ENCODE data around the gene FAM9A. TPM values are rescaled to one million over a fixed set of nuclear protein-coding genes. Genes with fewer than 3 reads are reported as not detected.

The FAM9A gene
- total and polyA plus RNA-seq, 2 of the 4 experiments (the other 2 are of a cell fraction) = not detected

GRCh38 chrX:8850478-8850877, 49.3 kb upstream of the FAM9A start:
- no peak overlapping the region for H3K4me2 ChIP-seq (ENCODE audit: low read depth, low read length)
- no TSS peak for BruUV-seq (replicated peaks)
- H2BK20ac ChIP-seq (ENCODE audit: low read depth, low read length) = no peak overlapping the region
- TF ChIP-seq SMC3 (IDR thresholded peaks at IDR 0.05; ENCODE audit: low read depth, low read length) (no peak), MXI1 (IDR thresholded peaks at IDR 0.05; ENCODE audit: borderline replicate concordance, low read depth, low read length) (no peak), MAFK (IDR thresholded peaks at IDR 0.05; ENCODE audit: low read depth, low read length) (no peak), POLR2A (IDR thresholded peaks at IDR 0.05; ENCODE audit: low read depth, low read length) (no peak), CTCF (conservative IDR thresholded peaks at IDR 0.05; ENCODE audit: low read depth, low read length) (no peak), BHLHE40 (IDR thresholded peaks at IDR 0.05; ENCODE audit: low read depth, low read length) (no peak), RAD21 (IDR thresholded peaks at IDR 0.05; ENCODE audit: low read length) (no peak), USF2 (IDR thresholded peaks at IDR 0.05; ENCODE audit: low read depth, low read length) (no peak), CEBPB (IDR thresholded peaks at IDR 0.05; ENCODE audit: low read depth, low read length) (no peak), NFE2L2 (IDR thresholded peaks at IDR 0.05; ENCODE audit: low read depth, low read length) (no peak), ELK1 (IDR thresholded peaks at IDR 0.05; ENCODE audit: borderline replicate concordance, low read depth, low read length) (no peak), RFX5 (IDR thresholded peaks at IDR 0.05; ENCODE audit: low read depth, low read length) (no peak), MAZ (IDR thresholded peaks at IDR 0.05; ENCODE audit: borderline replicate concordance, low read depth, low read length) (no peak), RCOR1 (IDR thresholded peaks at IDR 0.05; ENCODE audit: insufficient replicate concordance, low read length) (no peak), FOS (IDR thresholded peaks at IDR 0.05; ENCODE audit: low read depth, low read length) (no peak), CHD1 (IDR thresholded peaks at IDR 0.05; ENCODE audit: low read depth, low read length) (no peak)
- no peak overlapping the region for H2BK15ac ChIP-seq (ENCODE audit: low read depth, low read length)
- H4K20me1 ChIP-seq (ENCODE audit: insufficient read depth, low read length) = no peaks in the 10 kb centered on the region
- no peaks in the 10 kb centered on the region for H3K36me3 ChIP-seq (ENCODE audit: control insufficient read depth, insufficient read depth, low read length)
- ATAC-seq (ENCODE audit: low read depth) (no peak), DNase-seq (no peak)
- no peak overlapping the region for H3K4ac ChIP-seq (ENCODE audit: low read depth, low read length)
- H3K56ac ChIP-seq (ENCODE audit: extremely low read depth, insufficient read depth, low read length) = no peak overlapping the region
- WGBS, 2 experiments (ENCODE audit: extremely low coverage in 2 of 2, insufficient read length in 1 of 2) = no CpG with 5 or more reads among the region's 6 CpGs
- H4K5ac ChIP-seq (ENCODE audit: low read depth, low read length) = no peak overlapping the region
- no peak overlapping the region for H3K23ac ChIP-seq (ENCODE audit: low read depth, low read length)
- peak overlapping the region; percentile 54; the same call in 1 of the 2 replicates for H3K14ac ChIP-seq (replicated peaks; ENCODE audit: low read depth, low read length)
- H2BK120ac ChIP-seq (ENCODE audit: low read depth, low read length) = peak overlapping the region; percentile 37; the same call in 1 of the 2 replicates
- H2BK5ac ChIP-seq (ENCODE audit: low read depth, low read length, poor library complexity, severe bottlenecking) = no peak overlapping the region
- no peaks in the 10 kb centered on the region for H3K27me3 ChIP-seq (ENCODE audit: control insufficient read depth, insufficient read depth, low read length)
- no peaks in the 10 kb centered on the region for H3K79me1 ChIP-seq (ENCODE audit: low read depth in 1 of 2, low read length in 2 of 2)
- dilution Hi-C loops (cut with HindIII; ENCODE audit: low sequenced_read_pairs, unreplicated experiment) = no loop called here
- no peak overlapping the region; a peak in 1 of 4 replicates for H4K8ac ChIP-seq (ENCODE audit: low read depth in 2 of 2, low read length in 2 of 2)
- ChIA-PET CTCF (no interaction called here), POLR2A (ENCODE audit: unreplicated experiment) (no interaction called here)
- H2AK9ac ChIP-seq (replicated peaks; ENCODE audit: low read depth, low read length, poor library complexity) = no peak overlapping the region
- in situ Hi-C loops (cut with MboI; ENCODE audit: low sequenced_read_pairs) = no loop called here
- intact Hi-C loops (cut with micrococcal nuclease) = no loop called here
- H3K27ac ChIP-seq (ENCODE audit: insufficient read depth, low read length) = no peak overlapping the region
- H2AFZ ChIP-seq (replicated peaks; ENCODE audit: low read length, poor library complexity) = no peak overlapping the region
- no peak overlapping the region for H2AK5ac ChIP-seq (ENCODE audit: low read depth, low read length)
- H3K9me1 ChIP-seq (ENCODE audit: insufficient read depth, low read length) = 0 out of 2 replicates have a peak, but pooled peaks cover 1% of the 10 kb centered on the region
- no peak overlapping the region for H3K9ac ChIP-seq (ENCODE audit: low read depth, low read length)
- no peak overlapping the region for H3K18ac ChIP-seq (ENCODE audit: low read depth, low read length)
- H3K4me1 ChIP-seq (ENCODE audit: control insufficient read depth, insufficient read depth, low read length) = peaks cover 8% of the 10 kb centered on the region
- no peaks in the 10 kb centered on the region for H3K9me3 ChIP-seq (ENCODE audit: control insufficient read depth, insufficient read depth, low read length)
- no peak overlapping the region for H3K4me3 ChIP-seq (ENCODE audit: insufficient read depth, low read depth, low read length)
- H4K91ac ChIP-seq (ENCODE audit: insufficient read depth, low read depth, low read length) = no peak overlapping the region
